Esophagus squamous epithelium (tissue), 5 donors: Measurements from ENCODE around the gene SUPT3H. TPM values are rescaled to one million over a fixed set of nuclear protein-coding genes. Genes with fewer than 3 reads are reported as not detected.

ENCODE experiments used
- DNase-seq: peaks from one replicate; lab custom pipeline; 2025; lab: John Stamatoyannopoulos, UW
- H3K27ac ChIP-seq, 4 donors: fragments of 200-600 bp; sonication (generic); one replicate each; pipeline ENCODE4 v1.5.1; 2016 to 2019; ENCODE audit warnings: mild to moderate bottlenecking in 1 of 4
- H3K27me3 ChIP-seq, 4 donors: fragments of 200-600 bp; sonication (generic); 1 replicate in 3 of 4; 2 replicates in 1 of 4; pipeline versions ENCODE4 v1.5.1 to v1.6.0; 2017 to 2021; ENCODE audit warnings: antibody characterized with exemption in 1 of 4
- H3K36me3 ChIP-seq, 3 donors: fragments of 200-600 bp; sonication (generic); one replicate each; pipeline ENCODE4 v1.5.1; 2016 to 2019
- H3K4me1 ChIP-seq, 3 donors: fragments of 200-600 bp; sonication (generic); one replicate each; pipeline ENCODE4 v1.5.1; 2017 to 2019
- H3K4me3 ChIP-seq, 4 donors: fragments of 200-600 bp; sonication (generic); 1 replicate in 3 of 4; 2 replicates in 1 of 4; pipeline ENCODE4 v1.5.1; 2016 to 2019; ENCODE audit warnings: mild to moderate bottlenecking in 2 of 4, moderate library complexity in 1 of 4
- H3K9me3 ChIP-seq, 3 donors: fragments of 200-600 bp; sonication (generic); one replicate each; pipeline ENCODE4 v1.5.1; 2016 to 2019
- CTCF ChIP-seq, 6 experiments: fragments of 450-650 bp in 4 of 6; fragments of 200-600 bp in 2 of 6; sonication (generic) in 2 of 6; IDR thresholded peaks; one replicate each; pipeline ENCODE4 v1.5.1; 2016 to 2019; ENCODE audit warnings: antibody characterized with exemption in 6 of 6, mild to moderate bottlenecking in 4 of 6, moderate library complexity in 4 of 6
- POLR2A ChIP-seq, 4 donors: fragments of 450-650 bp; IDR thresholded peaks; one replicate each; pipeline ENCODE4 v1.6.1; 2017; ENCODE audit warnings: antibody characterized with exemption in 4 of 4, mild to moderate bottlenecking in 4 of 4, moderate library complexity in 3 of 4
- WGBS, 2 donors: methylation state at CpG; one replicate each; pipeline ENCODE4 v1.1.5; 2018; 5-methylcytosine and 5-hydroxymethylcytosine counted together
- intact Hi-C: fragments of 100-400 bp; cut with DNase I; formaldehyde crosslinking; loops from one replicate; pipeline ENCODE4 v1.15.0; 2022
- total RNA-seq, 4 donors: library from RNA; depleted of rRNA; stranded (reverse); fragments of >200 nt; gene quantifications; one replicate each; pipeline ENCODE4 v1.1.0, GENCODE V29; 2016
- donor health status: DM: yes; HTN: yes; CAD: no.

The SUPT3H gene
- total RNA-seq, 4 donors from 2014 or later: 3.6 to 10.9 (median 5.3) TPM

GRCh38 chr6:44995486-44996132, 382.1 kb downstream of the SUPT3H start:
- Histone ChIP-seq H3K4me3 (no peak overlapping the region), H3K27ac (no peak overlapping the region), H3K4me1 (no peaks in the 10 kb centered on the region), H3K27me3 (no peaks in the 10 kb centered on the region), H3K9me3 (no peaks in the 10 kb centered on the region), H3K36me3 (no peaks in the 10 kb centered on the region)
- TF ChIP-seq CTCF (IDR thresholded peaks at IDR 0.05) (no peak), POLR2A (IDR thresholded peaks at IDR 0.05) (no peak)
- intact Hi-C loops: no loop called here
- DNase-seq: no peak
- 93 to 97% methylated on average over 3 of the region's 3 CpGs for WGBS, 2 donors

GRCh38 chr6:44989391-44989790, 388.3 kb downstream of the SUPT3H start:
- intact Hi-C loops: no loop called here
- H3K4me3 ChIP-seq: no peak overlapping the region
- no peaks in the 10 kb centered on the region for H3K36me3 ChIP-seq
- no peaks in the 10 kb centered on the region for H3K4me1 ChIP-seq
- H3K27me3 ChIP-seq: no peaks in the 10 kb centered on the region
- no peak overlapping the region for H3K27ac ChIP-seq
- WGBS, 2 donors: 77 to 96% methylated on average over 3 of the region's 3 CpGs
- DNase-seq: no peak
- no peak for TF ChIP-seq POLR2A (IDR thresholded peaks at IDR 0.05)
- no peak for TF ChIP-seq CTCF (IDR thresholded peaks at IDR 0.05)
- H3K9me3 ChIP-seq: no peaks in the 10 kb centered on the region

GRCh38 chr6:44985006-44985405, 392.7 kb downstream of the SUPT3H start:
- no peak overlapping the region for H3K27ac ChIP-seq
- H3K4me1 ChIP-seq: no peaks in the 10 kb centered on the region
- H3K27me3 ChIP-seq: no peaks in the 10 kb centered on the region
- no peaks in the 10 kb centered on the region for H3K9me3 ChIP-seq
- H3K4me3 ChIP-seq: no peak overlapping the region
- TF ChIP-seq CTCF (IDR thresholded peaks at IDR 0.05) (no peak), POLR2A (IDR thresholded peaks at IDR 0.05) (no peak)
- no peaks in the 10 kb centered on the region for H3K36me3 ChIP-seq
- intact Hi-C loops: no loop called here
- 88 to 97% methylated on average over 4 of the region's 4 CpGs for WGBS, 2 donors
- no peak for DNase-seq

GRCh38 chr6:44983467-44984365, 394.0 kb downstream of the SUPT3H start:
- H3K27me3 ChIP-seq: no peaks in the 10 kb centered on the region
- intact Hi-C loops: no loop called here
- DNase-seq: no peak
- H3K36me3 ChIP-seq: no peaks in the 10 kb centered on the region
- no peak for TF ChIP-seq CTCF (IDR thresholded peaks at IDR 0.05)
- no peak for TF ChIP-seq POLR2A (IDR thresholded peaks at IDR 0.05)
- WGBS, 2 donors: 71 to 78% methylated on average over 4 of the region's 4 CpGs
- H3K4me3 ChIP-seq: no peak overlapping the region
- H3K9me3 ChIP-seq: no peaks in the 10 kb centered on the region
- no peaks in the 10 kb centered on the region for H3K4me1 ChIP-seq
- no peak overlapping the region for H3K27ac ChIP-seq

- no peak overlapping the region for H3K27ac ChIP-seq
- intact Hi-C loops: no loop called here
- H3K36me3 ChIP-seq: no peaks in the 10 kb centered on the region
- H3K4me1 ChIP-seq: no peaks in the 10 kb centered on the region
- TF ChIP-seq CTCF (IDR thresholded peaks at IDR 0.05) (no peak), POLR2A (IDR thresholded peaks at IDR 0.05) (no peak)
- 72 to 89% methylated on average over 4 of the region's 4 CpGs for whole genome bisulfite sequencing, 2 donors
- H3K4me3 ChIP-seq: no peak overlapping the region
- no peaks in the 10 kb centered on the region for H3K27me3 ChIP-seq
- H3K9me3 ChIP-seq: no peaks in the 10 kb centered on the region
- no peak for DNase-seq
These were observed 396.9 kb downstream of the SUPT3H start for GRCh38 chr6:44980841-44981240.
